GM21619 (cell line): ENCODE measurements around the gene RALGAPA2.

Source experiments
- ATAC-seq: cut with Tn5 transposase; IDR thresholded peaks from one replicate; pipeline ENCODE4 v1.9.1; 2021; ENCODE audit not compliant: unreplicated experiment

RALGAPA2 gene

GRCh38 chr20:20582734-20583133 lies 129.7 kb downstream of the RALGAPA2 start:
- ATAC-seq: no peak

GRCh38 chr20:20580139-20580538 lies 132.3 kb downstream of the RALGAPA2 start:
- ATAC-seq: no peak

- ATAC-seq: no peak
Measured at GRCh38 chr20:20578838-20579237, 133.6 kb downstream of the RALGAPA2 start.

GRCh38 chr20:20573797-20574196 lies 138.6 kb downstream of the RALGAPA2 start:
- ATAC-seq: no peak

- no peak for ATAC-seq
Measured at GRCh38 chr20:20571068-20571780, 141.2 kb downstream of the RALGAPA2 start.

GRCh38 chr20:20568604-20569205 lies 143.7 kb downstream of the RALGAPA2 start:
- no peak for ATAC-seq

GRCh38 chr20:20567712-20568111 lies 144.7 kb downstream of the RALGAPA2 start:
- no peak for ATAC-seq

- no peak for ATAC-seq
Measured at GRCh38 chr20:20566516-20566915, 145.9 kb downstream of the RALGAPA2 start.

GRCh38 chr20:20564279-20564678 lies 148.2 kb downstream of the RALGAPA2 start:
- no peak for ATAC-seq

- ATAC-seq: no peak
Measured at GRCh38 chr20:20562507-20562906, 149.9 kb downstream of the RALGAPA2 start.

GRCh38 chr20:20561841-20562240 lies 150.6 kb downstream of the RALGAPA2 start:
- ATAC-seq: peak; percentile 66

GRCh38 chr20:20561172-20561571 lies 151.3 kb downstream of the RALGAPA2 start:
- ATAC-seq: no peak

- no peak for ATAC-seq
Measured at GRCh38 chr20:20557406-20557805, 155.0 kb downstream of the RALGAPA2 start.

- no peak for ATAC-seq
Measured at GRCh38 chr20:20555838-20556237, 156.6 kb downstream of the RALGAPA2 start.

- ATAC-seq: no peak
Measured at GRCh38 chr20:20554951-20555350, 157.5 kb downstream of the RALGAPA2 start.

GRCh38 chr20:20553541-20553940 lies 158.9 kb downstream of the RALGAPA2 start:
- no peak for ATAC-seq

- no peak for ATAC-seq
Measured at GRCh38 chr20:20552076-20552475, 160.4 kb downstream of the RALGAPA2 start.

- no peak for ATAC-seq
Measured at GRCh38 chr20:20551409-20551808, 161.0 kb downstream of the RALGAPA2 start.

GRCh38 chr20:20549704-20550103 lies 162.7 kb downstream of the RALGAPA2 start:
- ATAC-seq: no peak

- no peak for ATAC-seq
Measured at GRCh38 chr20:20549267-20549612, 163.2 kb downstream of the RALGAPA2 start.

GRCh38 chr20:20548527-20549266 lies 163.7 kb downstream of the RALGAPA2 start:
- ATAC-seq: no peak

GRCh38 chr20:20547876-20548266 lies 164.6 kb downstream of the RALGAPA2 start:
- ATAC-seq: no peak
